Stimulated activated CD4-positive, alpha-beta T cell treated with anti-CD3 and anti-CD28 coated beads, TNF-alpha, amount 100 ng/mL, for 1 hour (primary cell): ENCODE results near the gene RHOXF1.
"Not testable (repeated sequence)": the region's sequence is repeated elsewhere in the genome, so short reads cannot be mapped to it uniquely, and the experiment has no call there.

Source experiments
- DNase-seq, 3 donors: peaks; one replicate each; pipeline ENCODE4 v3.0.0-alpha.2; 2020; ENCODE audit warnings: low read depth in 3 of 3, low spot score in 1 of 3

Gene RHOXF1

DNA sequence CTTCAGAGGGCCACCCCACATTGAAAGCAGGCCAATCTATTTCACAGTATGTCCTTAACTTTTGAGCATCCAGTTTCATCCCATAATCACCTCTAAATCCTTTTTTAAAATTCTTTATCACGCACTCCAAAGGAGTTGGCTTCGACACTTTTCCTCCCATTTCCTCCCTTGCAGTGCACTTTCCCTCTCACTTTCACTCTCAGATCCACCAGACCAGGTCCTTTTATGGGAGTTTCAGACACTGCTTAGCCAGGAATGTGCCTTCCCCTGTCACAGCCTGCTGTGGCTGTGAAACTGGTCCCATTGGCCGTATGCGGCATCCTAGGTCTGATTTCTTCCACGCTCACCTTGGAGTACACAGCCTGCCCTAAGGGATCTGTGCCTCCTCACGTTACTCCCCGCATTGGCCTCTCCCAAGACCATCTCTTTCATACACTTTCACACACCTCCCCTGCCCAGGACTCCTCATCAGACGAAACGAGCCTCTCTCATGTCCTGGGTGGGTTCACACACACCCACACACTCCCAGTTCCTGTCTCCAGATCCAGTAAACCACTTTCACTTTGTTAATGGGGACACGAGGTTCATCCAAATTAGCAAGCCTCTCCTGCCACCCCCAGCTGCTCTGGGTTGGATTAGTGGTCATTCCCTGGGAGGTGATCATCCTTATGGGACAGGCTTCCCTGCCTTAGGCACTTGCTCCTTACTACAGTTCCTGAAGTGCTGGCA lies 28.3 kb downstream of the RHOXF1 start:
- DNase-seq = no peak

DNA sequence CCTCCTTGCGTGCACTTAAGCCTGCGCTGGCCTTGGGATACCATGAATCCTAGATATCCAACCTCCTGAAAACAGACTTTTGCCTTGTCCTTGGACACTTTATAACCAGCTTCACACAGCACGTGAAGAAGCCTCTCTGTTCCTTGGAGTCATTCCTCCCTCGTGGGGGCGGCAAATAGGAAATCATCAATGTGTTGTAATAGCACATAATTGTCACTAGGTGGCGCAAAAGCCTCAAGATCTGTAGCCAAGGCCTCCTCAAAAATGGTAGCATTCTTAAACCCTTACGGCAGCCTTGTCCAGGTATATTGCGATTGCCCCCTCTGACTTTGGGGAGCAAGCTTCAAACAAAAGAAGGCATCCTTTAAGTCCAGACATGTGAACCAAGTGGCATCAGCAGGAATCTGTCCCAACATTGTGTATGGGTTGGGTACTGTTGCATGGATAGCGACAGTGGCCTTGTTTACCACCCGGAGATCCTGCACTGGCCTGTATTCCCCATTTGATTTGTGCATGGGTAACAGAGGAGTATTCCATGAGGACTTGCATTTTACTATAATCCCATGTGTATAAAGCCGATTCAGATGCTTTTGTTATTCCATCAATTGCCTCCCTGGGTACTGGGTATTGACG lies 30.0 kb downstream of the RHOXF1 start:
- not testable (repeated sequence) for DNase-seq

DNA sequence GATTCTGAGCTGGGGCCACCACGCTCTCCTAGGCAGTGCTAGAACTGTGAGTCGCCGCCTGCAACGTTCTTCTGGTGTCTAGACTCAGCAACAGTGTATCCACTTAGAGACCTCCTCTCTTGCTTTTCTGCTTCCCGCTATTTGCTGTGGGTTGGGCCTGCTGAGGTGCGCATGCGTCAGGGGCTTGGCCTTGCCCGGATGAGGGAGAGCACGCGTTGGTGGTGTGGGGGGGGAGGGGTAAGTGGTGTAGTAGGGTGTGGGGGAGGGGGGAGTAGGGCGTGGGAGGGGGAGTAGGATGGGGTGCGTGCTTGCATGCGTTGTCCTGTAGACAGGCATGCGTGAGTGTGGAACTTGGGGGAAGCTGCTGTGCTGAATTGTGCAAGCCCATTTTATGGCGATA lies 38.1 kb downstream of the RHOXF1 start, which contains the start of gene RHOXF2B:
Gene RHOXF2B, minus strand, starts transcription at position 101 of the 400 bp plus-strand sequence. CDS start 138 bp downstream, outside the sequence.
- not testable (repeated sequence) for DNase-seq

DNA sequence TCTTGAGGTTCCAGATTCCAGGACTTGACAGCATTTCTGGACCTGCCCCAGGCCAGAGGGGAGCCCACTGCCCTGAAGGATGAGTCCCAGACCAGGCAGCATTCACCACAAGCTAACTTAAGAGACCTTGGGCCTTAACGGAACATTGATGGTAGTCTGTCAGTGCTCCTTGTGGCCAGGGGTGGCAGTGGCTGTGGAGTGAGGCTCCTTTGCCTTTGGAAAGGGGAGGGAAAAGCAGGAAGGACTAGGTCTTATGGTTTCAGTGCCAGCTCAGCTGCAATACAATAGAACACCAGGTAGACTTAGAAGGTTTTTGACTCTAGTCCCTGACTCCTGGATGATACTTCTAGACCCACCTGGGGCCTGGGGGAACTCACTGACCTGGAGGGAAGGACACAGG lies 49.5 kb downstream of the RHOXF1 start:
- DNase-seq = not testable (repeated sequence)
